Fibroblast of lung (primary cell): Measurements from ENCODE around the gene TPT1.
"Not testable (repeated sequence)": the region's sequence is repeated elsewhere in the genome, so short reads cannot be mapped to it uniquely, and the experiment has no call there.

ENCODE experiments used
- EZH2 ChIP-seq: IDR thresholded peaks from 2 replicates; pipeline ENCODE4 v1.5.1; 2012; ENCODE audit warnings: low read length, control low read depth, mild to moderate bottlenecking; ENCODE audit errors: missing control alignments
- TF ChIP-seq, protein P1 (sequence below), 2 donors: IDR thresholded peaks in 1 of 2; conservative IDR thresholded peaks in 1 of 2; 1 replicate in 1 of 2; 2 replicates in 1 of 2; pipeline ENCODE4 v1.5.1; 2011 to 2012; ENCODE audit warnings: low read length in 2 of 2, control low read depth in 1 of 2, inconsistent platforms in 1 of 2, low read depth in 1 of 2, mild to moderate bottlenecking in 1 of 2

GRCh38 chr13:45377314-45377713 is 36.3 kb upstream of the TPT1 start:
- TF ChIP-seq, protein P1, sequence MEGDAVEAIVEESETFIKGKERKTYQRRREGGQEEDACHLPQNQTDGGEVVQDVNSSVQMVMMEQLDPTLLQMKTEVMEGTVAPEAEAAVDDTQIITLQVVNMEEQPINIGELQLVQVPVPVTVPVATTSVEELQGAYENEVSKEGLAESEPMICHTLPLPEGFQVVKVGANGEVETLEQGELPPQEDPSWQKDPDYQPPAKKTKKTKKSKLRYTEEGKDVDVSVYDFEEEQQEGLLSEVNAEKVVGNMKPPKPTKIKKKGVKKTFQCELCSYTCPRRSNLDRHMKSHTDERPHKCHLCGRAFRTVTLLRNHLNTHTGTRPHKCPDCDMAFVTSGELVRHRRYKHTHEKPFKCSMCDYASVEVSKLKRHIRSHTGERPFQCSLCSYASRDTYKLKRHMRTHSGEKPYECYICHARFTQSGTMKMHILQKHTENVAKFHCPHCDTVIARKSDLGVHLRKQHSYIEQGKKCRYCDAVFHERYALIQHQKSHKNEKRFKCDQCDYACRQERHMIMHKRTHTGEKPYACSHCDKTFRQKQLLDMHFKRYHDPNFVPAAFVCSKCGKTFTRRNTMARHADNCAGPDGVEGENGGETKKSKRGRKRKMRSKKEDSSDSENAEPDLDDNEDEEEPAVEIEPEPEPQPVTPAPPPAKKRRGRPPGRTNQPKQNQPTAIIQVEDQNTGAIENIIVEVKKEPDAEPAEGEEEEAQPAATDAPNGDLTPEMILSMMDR (conservative IDR thresholded peaks at IDR 0.05 in 1 of 2, IDR thresholded peaks at IDR 0.05 in 1 of 2; ENCODE audit: low read depth in 1 of 2, low read length in 2 of 2) = not testable (repeated sequence)
- TF ChIP-seq EZH2 = not testable (repeated sequence)
